T-helper 2 cell treated with Interferon-gamma antibody and Interleukin-4, amounts not matched to agents 100 ng/mL and 5 ng/mL, for 36 hours (primary cell): Measurements from ENCODE around the gene GON4L. TPM values are rescaled to one million over a fixed set of nuclear protein-coding genes. Genes with fewer than 3 reads are reported as not detected.
"Not testable (repeated sequence)": the region's sequence is repeated elsewhere in the genome, so short reads cannot be mapped to it uniquely, and the experiment has no call there.

ENCODE experiments used
- intact Hi-C: fragments of 100-400 bp; cut with micrococcal nuclease; formaldehyde crosslinking; loops from one replicate; pipeline ENCODE4 v1.15.1; 2023
- total RNA-seq: library from RNA; stranded (reverse); gene quantifications from 2 replicates; pipeline ENCODE4 v1.2.3, GENCODE V29; 2022

GON4L gene
- total RNA-seq, 1 donor from 2014 or later, result 82.6 TPM

DNA sequence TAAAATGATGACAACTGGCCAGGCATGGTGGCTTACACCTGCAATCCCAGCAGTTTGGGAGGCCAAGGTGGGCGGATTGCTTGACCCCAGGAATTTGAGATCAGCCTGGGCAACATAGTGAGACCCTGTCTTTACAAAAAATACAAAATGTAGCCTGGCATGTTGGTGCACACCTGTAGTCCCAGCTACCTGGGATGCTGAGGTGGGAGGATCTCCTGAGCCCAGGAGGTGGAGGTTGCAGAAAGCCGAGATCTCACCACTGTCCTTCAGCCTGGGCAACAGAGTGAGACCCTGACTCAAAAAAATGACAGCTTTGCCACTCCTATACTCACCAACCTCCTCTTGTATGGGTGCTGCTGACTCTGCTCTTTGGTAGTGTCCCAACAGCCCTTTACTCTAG lies 20.9 kb upstream of the GON4L start:
- intact Hi-C loops, result no loop called here

- intact Hi-C loops, result no loop called here
Measured at GRCh38 chr1:155873860-155874259, 16.8 kb upstream of the GON4L start.

DNA sequence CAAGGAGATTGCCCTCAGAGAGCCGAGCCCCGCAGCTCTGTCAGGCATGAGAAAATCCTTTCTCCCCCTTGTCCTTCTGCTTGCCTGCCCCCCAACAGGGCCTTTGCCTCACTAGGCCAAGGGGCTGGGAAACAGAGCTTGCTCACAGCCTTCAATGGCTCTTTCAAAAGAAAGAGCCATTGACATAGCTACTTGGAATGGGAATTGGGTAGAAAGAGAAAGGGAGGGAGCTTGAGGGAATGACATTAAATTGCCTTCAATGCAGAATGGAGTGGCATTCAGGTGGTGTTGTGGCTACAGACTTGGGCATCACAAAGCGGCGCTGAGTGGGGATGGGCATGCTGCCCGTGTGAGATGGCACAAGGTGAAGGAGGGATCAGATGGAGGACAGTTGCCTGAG lies 15.5 kb upstream of the GON4L start:
- intact Hi-C loops, result no loop called here

DNA sequence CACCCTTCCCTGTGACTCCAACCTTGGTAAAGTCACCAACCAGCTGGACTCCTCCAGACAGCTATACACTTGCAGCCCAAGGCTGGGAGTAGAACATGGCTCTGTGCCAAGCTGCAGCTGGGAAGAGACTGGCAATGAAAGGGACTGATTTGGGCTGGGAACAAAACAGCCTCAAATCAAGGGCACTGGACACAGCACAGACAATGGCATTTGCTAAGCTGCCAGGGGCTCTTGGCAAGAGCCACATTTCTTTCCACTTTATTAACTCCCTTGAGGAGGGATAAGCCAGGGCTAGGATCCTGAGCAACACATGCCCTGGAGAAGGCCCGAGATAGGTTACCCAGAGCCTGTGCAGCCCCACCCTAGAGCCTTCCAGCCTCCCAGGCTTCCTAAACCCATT lies 14.4 kb upstream of the GON4L start:
- intact Hi-C loops, result no loop called here

GRCh38 chr1:155867766-155868165 lies 10.8 kb upstream of the GON4L start:
- intact Hi-C loops, result no loop called here

DNA sequence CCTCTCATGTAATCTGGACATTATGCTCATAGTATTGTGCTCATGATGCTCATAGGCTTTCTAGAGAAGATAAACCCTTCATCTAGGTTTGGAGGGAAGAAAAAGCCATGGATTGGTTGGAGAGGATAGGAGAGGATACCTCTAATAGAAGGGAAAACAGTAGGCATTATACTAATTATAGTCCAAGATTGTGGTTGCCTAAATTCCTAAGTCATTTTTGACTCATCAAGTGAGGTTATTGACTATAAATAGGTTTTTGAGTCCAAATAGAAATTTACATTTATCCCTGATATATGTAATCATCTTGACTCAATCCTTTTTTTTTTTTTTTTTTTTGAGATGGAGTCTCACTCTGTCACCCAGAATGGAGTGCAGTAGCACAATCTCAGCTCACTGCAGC lies 7.4 kb upstream of the GON4L start:
- intact Hi-C loops, result no loop called here

DNA sequence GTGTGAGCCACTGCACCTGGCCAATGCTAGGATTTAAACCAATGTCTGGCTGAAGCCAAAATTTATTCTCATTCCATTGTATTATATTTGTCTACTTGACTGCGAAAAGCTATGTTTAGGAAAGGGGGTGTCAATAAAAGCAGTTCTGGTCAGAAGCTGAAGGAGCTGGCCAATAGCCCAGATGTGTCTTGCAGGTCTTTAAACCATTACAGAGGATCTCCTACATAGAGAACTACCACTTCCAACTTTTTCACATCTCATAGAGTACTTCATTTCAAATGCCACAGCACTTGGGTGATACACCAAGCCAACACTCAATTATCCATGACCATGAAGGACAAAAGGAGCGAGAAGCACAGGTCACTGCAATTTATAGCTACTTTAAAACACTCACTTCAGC lies 4.9 kb upstream of the GON4L start:
- intact Hi-C loops, result no loop called here

DNA sequence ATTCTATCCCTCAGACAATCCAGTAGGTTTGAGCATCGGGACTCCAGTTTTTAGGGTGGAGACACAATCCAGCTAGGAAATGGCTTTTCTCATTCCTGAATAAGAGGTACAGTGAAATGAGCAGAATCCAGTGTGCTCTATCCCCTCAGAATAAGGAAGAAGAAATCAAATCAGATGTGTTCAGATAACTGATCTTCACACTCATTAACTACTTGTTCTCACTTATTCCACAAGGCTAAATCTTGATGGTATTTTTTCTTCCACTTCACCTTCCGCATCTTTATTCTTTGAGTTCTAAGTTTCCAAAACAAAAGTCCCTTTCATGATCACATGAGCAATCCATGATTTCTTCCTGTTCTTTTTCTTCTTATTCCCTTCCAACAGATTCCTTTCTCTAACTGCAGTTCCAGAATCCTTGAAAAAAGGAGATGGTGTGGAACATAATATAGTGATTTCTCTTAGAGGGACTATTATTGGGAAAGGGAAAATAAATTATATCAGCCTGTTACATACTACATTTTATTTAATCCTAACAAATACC lies 4.0 kb upstream of the GON4L start:
- intact Hi-C loops, result no loop called here

DNA sequence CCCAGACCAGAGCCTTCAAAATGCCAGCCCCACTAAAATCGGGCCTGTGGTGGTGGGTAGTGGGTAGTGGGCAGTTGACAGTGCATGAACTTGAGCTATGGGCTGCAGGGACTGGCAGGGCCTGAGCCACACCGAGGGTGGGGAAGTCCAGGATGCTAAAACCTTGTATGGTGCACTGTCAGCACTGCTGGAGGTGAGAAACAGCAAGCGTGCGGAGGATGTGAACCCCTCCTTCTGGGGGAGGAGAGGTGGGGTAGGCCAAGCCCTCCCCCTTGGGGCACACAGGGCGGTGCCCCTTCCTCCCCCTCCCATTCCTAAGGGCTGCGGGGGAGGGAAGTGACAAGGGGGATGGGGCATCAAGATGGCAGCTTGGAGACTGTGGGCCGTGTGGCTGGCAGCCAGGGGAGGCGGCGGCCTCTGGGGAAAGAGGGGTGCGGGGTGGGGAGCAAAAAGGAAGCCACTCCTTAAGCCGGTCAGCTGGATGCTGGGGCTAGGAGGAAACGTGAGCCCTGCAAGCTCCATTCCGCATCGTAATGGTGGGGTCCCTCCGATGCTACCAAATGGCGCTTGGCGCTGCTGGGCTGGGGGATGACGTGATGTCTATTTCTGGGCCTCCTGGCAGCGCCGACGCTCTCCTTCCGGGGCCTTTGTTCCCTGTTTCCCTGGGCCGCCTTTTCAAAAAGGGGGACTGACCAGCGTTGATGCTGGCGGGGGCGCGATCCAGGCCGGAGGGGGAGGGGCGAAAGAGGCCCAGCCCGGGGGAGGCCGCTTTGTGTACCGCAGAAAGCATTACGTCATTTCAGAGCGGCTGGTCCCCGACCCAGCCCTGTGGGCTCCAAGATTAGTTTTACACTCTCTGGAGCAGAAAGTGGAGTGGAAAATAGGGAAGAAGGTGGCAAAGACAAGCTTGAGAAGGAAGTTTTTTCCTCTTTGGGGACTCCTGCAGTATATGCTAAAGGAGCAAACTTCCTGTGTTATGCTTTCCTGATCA lies 3.2 kb upstream of the GON4L start:
- intact Hi-C loops, result loop anchor here (1.0 to 5.0 kb wide), 5 partner anchors 51 to 773 kb away; partner anchors contain the start of genes KHDC4, RIT1 and YY1AP1

GRCh38 chr1:155859234-155859829 lies 2.3 kb upstream of the GON4L start, which contains the start of gene SYT11:
Gene SYT11, plus strand, starts transcription at chr1:155859567. Its CDS starts 195 bp downstream, at chr1:155859762.
- intact Hi-C loops, result loop anchor here (1.0 to 5.0 kb wide), 5 partner anchors 52 to 772 kb away; partner anchors contain the start of genes KHDC4, RIT1 and YY1AP1

DNA sequence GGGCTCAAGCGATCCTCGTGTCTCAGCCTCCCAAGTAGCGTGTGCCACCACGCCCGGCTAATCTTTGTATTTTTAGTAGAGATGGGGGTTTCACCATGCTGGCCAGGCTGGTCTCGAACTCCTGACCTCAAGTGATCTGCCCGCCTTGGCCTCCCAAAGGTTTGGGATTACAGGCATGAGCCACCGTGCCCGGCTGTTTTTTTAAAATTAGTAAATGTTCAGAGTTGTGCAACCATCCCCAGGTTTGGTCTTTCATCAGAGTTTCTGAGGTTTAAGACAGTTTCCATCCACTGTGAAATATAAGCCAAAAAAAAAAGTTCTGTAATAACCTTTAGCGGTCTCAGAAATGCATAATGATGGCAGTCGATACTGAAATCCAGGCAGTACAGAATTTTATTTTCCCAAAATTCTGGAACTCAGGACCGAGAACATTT lies 1.8 kb upstream of the GON4L start:
- intact Hi-C loops, result loop anchor here (1.0 to 5.0 kb wide), 5 partner anchors 52 to 772 kb away; partner anchors contain the start of genes KHDC4, RIT1 and YY1AP1

DNA sequence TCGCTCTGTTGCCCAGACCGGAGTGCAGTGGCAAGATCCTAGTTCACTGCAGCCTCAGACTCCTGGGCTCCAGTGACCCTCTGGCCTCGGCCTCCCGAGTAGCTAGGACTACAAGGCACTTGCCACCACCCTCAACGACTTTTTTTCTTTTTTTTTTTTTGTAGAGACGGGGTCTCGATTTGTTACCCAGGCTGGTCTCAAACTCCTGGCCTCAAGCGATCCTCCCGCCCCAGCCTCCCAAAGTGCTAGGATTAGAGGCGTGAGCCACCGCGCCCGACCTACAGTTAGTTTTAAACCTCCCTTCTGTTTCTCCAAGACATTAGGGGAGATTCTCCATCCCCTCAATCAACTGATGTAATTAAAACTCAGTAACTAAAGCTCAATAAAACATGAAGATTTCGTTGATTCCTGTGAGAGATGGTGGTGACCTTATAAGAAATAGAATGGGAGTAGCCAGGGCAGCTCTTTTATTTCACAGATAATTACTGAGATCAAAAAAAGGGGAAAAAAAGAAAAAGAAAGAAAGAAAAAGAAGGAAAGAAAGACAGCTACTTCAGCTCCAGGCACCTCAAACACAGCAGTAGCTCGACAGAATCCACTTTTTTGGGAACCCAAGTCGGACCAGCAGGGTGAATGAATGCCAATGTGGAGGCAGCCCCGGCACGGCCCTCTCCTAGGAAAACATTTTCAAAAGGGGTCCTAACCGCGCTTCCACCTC lies 598 bp downstream of the GON4L start:
- intact Hi-C loops, result loop anchor here (5.0 kb wide), 1 partner anchor 769 kb away; no protein-coding TSS in a partner anchor

DNA sequence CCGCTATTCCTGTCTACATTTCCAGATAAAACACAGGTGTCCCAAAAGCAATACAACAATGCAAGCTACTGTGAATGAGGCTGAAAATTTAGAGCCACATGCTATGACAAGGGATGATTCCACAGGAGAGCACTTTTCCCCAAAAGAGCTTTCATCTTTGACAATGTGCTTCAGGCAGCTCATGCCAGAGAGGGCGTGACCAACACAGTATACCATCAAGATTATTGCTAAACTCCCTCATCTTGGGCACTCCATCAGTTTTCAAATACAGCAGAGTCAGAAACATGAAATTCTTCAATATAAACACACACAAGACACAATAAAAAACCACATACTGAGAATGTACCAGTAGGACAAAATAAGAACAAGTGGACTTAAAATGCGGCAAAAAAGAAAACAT lies 6.7 kb downstream of the GON4L start:
- intact Hi-C loops, result no loop called here

GRCh38 chr1:155847823-155848529 lies 9.0 kb downstream of the GON4L start:
- intact Hi-C loops, result no loop called here

DNA sequence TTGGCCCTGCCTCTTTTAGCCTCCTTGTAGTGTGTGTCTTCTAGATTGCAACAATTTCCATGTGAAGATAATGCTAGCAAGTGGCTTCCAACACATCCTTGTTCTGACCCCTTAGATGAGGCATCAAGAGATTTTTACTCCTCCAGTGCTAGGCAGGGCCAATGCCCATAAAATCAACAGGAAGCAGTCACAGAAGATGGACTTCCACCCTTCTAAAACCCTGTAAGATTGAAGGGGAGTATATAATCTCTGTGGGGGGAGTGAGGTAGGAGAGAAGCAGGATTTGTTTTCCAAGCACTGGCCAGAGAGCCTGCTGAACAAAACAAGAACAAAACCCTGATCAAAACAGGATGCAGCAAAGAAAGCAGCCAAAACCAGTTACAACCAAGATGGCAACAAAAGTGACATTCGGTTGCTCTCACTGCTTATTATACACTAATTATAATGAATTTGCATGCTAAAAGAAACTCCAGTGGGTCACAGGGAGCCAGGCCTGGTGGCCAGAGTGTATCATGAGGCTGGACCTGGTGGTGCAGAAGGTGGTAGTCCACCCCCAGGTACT lies 12.1 kb downstream of the GON4L start:
- intact Hi-C loops, result no loop called here

DNA sequence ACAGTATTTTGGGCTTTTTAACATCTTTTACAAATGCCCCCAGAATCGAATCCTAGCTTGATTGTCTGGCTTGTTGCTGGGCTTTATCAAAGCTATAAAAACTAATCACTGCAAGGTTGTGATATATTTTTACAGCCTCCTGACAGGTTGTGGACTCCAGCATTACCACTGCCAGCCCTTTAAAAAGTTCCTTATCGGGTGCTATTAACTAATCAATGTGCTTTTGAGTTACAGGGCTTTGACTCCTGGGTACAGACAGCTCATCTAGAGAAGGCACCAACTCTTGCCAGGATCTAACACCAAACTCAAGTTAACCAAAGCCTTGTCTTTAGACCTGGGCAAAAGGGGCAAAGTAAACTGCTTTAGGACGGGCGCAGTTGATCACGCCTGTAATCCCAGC lies 16.6 kb downstream of the GON4L start:
- intact Hi-C loops, result no loop called here

DNA sequence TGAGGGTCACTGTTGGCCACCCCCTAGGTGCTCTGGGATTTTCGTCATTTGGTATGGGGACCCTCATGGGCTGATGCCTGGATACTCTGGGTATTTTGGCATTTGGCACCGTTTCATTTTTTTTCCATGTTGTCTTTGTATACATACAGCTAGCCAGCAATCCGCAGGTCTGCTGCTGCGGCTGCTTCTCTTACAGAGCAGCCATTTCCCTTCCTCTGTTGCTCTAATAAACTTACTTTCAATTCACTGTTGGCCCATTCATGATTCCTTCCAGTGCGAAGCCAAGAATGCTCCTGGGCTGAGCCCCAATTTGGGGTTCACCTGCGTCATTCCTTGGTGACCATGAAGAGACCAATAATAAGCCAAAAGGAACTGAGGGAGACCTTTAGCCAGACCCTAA lies 21.5 kb downstream of the GON4L start:
- intact Hi-C loops, result no loop called here

DNA sequence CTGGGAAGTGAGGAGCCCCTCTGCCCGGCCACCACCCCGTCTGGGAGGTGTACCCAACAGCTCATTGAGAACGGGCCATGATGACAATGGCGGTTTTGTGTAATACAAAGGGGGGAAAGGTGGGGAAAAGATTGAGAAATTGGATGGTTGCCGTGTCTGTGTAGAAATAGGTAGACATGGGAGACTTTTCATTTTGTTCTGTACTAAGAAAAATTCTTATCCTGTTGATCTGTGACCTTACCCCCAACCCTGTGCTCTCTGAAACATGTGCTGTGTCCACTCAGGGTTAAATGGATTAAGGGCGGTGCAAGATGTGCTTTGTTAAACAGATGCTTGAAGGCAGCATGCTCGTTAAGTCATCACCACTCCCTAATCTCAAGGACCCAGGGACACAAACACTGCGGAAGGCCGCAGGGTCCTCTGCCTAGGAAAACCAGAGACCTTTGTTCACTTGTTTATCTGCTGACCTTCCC lies 22.1 kb downstream of the GON4L start:
- intact Hi-C loops, result not testable (repeated sequence)

DNA sequence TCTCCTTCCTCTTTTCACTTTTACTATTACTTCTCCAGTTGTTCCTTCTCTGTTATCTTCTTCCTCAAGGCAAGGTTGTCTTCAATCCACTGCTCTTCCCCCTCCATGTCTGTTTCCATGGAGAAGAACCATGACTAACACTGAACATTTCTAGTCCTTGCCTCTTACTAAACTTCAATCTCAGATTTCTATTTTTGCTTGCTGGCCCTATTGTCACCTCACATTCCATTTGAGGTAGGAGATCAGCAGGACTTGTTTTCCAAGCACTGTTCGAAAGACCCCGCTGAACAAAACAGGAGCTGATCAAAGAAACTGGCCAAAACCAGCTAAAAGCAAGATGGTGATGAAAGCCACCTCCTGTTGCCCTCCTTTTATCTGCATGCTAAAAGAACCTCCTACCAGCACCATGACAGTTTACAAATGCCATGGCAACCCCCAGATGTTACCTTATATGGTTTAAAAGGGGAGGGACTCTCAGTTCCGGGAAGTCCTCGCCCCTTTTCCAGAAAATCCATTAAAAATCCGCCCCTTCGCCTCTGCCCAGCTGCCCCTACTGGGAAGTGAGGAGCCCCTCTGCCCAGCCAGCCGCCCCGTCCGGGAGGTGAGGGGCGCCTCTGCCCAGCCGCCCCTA lies 22.6 kb downstream of the GON4L start:
- intact Hi-C loops, result no loop called here
